ENCODE measurements around the gene DYNC2LI1. TPM values are rescaled to one million over a fixed set of nuclear protein-coding genes. Genes with fewer than 3 reads are reported as not detected.

DYNC2LI1 gene
- total and polyA plus RNA-seq, 2 of the 8 experiments (the other 6 are each of a cell fraction or from before 2014, with no cell fraction given), result 3.9 to 7.6 TPM

- no peak for TF ChIP-seq CTBP2 (IDR thresholded peaks at IDR 0.05; ENCODE audit: borderline replicate concordance, insufficient read depth, insufficient read length, low read length)
- TF ChIP-seq SP2 (IDR thresholded peaks at IDR 0.05; ENCODE audit: low read length), result no peak
- no peak for TF ChIP-seq CBX5 (IDR thresholded peaks at IDR 0.05; ENCODE audit: low read depth, low read length)
- TF ChIP-seq POLR2A (IDR thresholded peaks at IDR 0.05; ENCODE audit: control extremely low read depth in 1 of 2, low read depth in 2 of 2, low read length in 2 of 2), result no peak
- no peak for TF ChIP-seq POU5F1 (IDR thresholded peaks at IDR 0.05; ENCODE audit: low read depth, low read length)
Measured at GRCh38 chr2:43831543-43832294, 57.9 kb downstream of the DYNC2LI1 start (continued).
